CD14-positive monocyte (primary cell): ENCODE data around the gene DENND11. TPM values are rescaled to one million over a fixed set of nuclear protein-coding genes. Genes with fewer than 3 reads are reported as not detected.

Source experiments
- DNase-seq, 3 donors: peaks; one replicate each; pipeline ENCODE4 v3.0.0-alpha.2; 2011 to 2022
- H2AFZ ChIP-seq: 2 replicates; pipeline ENCODE4 v1.6.0; 2012; ENCODE audit warnings: mild to moderate bottlenecking, low read depth, low read length, inconsistent platforms; ENCODE audit not compliant: insufficient read depth, poor library complexity, severe bottlenecking
- H3K27ac ChIP-seq, 2 donors: 1 replicate in 1 of 2; 2 replicates in 1 of 2; pipeline ENCODE4 v1.5.1; 2012 to 2013; ENCODE audit warnings: low read length in 2 of 2, control low read depth in 1 of 2, inconsistent platforms in 1 of 2, low read depth in 1 of 2, mild to moderate bottlenecking in 1 of 2
- H3K27me3 ChIP-seq, 2 donors: one replicate each; pipeline versions ENCODE4 v1.6.0 to v1.6.1; 2011 to 2013; ENCODE audit warnings: low read length in 2 of 2; ENCODE audit not compliant: control insufficient read depth in 2 of 2, insufficient read depth in 2 of 2
- H3K36me3 ChIP-seq, 2 donors: replicated peaks in 1 of 2; 1 replicate in 1 of 2; 2 replicates in 1 of 2; pipeline versions ENCODE4 v1.5.1 to v1.6.1; 2012 to 2013; ENCODE audit warnings: low read length in 2 of 2, control low read depth in 1 of 2, inconsistent platforms in 1 of 2, mild to moderate bottlenecking in 1 of 2; ENCODE audit not compliant: insufficient read depth in 2 of 2, control insufficient read depth in 1 of 2
- H3K4me1 ChIP-seq, 2 donors: 1 replicate in 1 of 2; 2 replicates in 1 of 2; pipeline versions ENCODE4 v1.5.1 to v1.6.1; 2012 to 2013; ENCODE audit warnings: low read length in 2 of 2, control low read depth in 1 of 2, inconsistent platforms in 1 of 2, mild to moderate bottlenecking in 1 of 2, moderate library complexity in 1 of 2; ENCODE audit not compliant: insufficient read depth in 2 of 2, control insufficient read depth in 1 of 2
- H3K4me2 ChIP-seq: replicated peaks from 2 replicates; pipeline ENCODE3; 2012; ENCODE audit warnings: low read length, moderate library complexity, mild to moderate bottlenecking; ENCODE audit not compliant: poor library complexity, severe bottlenecking; ENCODE audit errors: extremely low read depth
- H3K4me3 ChIP-seq, 3 experiments: fragments of 200-600 bp in 1 of 3; sonication (generic) in 1 of 3; replicated peaks in 1 of 3; 1 replicate in 2 of 3; 2 replicates in 1 of 3; pipeline ENCODE4 v1.5.1; 2011 to 2013; ENCODE audit warnings: low read length in 3 of 3, mild to moderate bottlenecking in 3 of 3, control low read depth in 2 of 3, low read depth in 2 of 3, inconsistent platforms in 1 of 3, moderate library complexity in 1 of 3
- H3K79me2 ChIP-seq: 2 replicates; pipeline ENCODE4 v1.6.0; 2012; ENCODE audit warnings: mild to moderate bottlenecking, control low read depth, inconsistent platforms, low read length, moderate library complexity; ENCODE audit not compliant: insufficient read depth
- H3K9ac ChIP-seq: 2 replicates; pipeline ENCODE4 v1.6.0; 2017; ENCODE audit warnings: low read length, mild to moderate bottlenecking; ENCODE audit not compliant: insufficient read depth, poor library complexity, severe bottlenecking
- H3K9me3 ChIP-seq, 2 donors: replicated peaks in 1 of 2; 1 replicate in 1 of 2; 2 replicates in 1 of 2; pipeline versions ENCODE4 v1.5.1 to v1.6.1; 2012 to 2013; ENCODE audit warnings: low read length in 2 of 2, control low read depth in 1 of 2; ENCODE audit not compliant: control insufficient read depth in 1 of 2, insufficient read depth in 1 of 2
- H4K20me1 ChIP-seq: 2 replicates; pipeline ENCODE4 v1.6.0; 2012; ENCODE audit warnings: mild to moderate bottlenecking, low read length, control low read depth, moderate library complexity; ENCODE audit not compliant: insufficient read depth
- H3K27ac Mint-ChIP-seq, 7 donors: one replicate each; pipeline ENCODE4 v1.8.0; 2020; ENCODE audit warnings: mild to moderate bottlenecking in 7 of 7, mixed read lengths in 7 of 7, moderate library complexity in 6 of 7, inconsistent platforms in 2 of 7
- H3K27me3 Mint-ChIP-seq, 3 donors: one replicate each; pipeline ENCODE4 v1.8.0; 2021 to 2022; ENCODE audit warnings: low read depth in 3 of 3, mild to moderate bottlenecking in 3 of 3, mixed read lengths in 3 of 3, moderate library complexity in 3 of 3, inconsistent platforms in 1 of 3
- H3K36me3 Mint-ChIP-seq, 2 donors: one replicate each; pipeline ENCODE4 v1.8.0; 2020; ENCODE audit warnings: mixed read lengths in 2 of 2, inconsistent platforms in 1 of 2, mild to moderate bottlenecking in 1 of 2
- H3K4me1 Mint-ChIP-seq: one replicate; pipeline ENCODE4 v1.8.0; 2020; ENCODE audit warnings: mild to moderate bottlenecking, mixed read lengths
- H3K4me3 Mint-ChIP-seq, 2 donors: one replicate each; pipeline ENCODE4 v1.8.0; 2020; ENCODE audit warnings: mild to moderate bottlenecking in 2 of 2, mixed read lengths in 2 of 2, moderate library complexity in 1 of 2
- H3K9me3 Mint-ChIP-seq, 7 donors: one replicate each; pipeline ENCODE4 v1.8.0; 2020 to 2022; ENCODE audit warnings: mixed read lengths in 7 of 7, mild to moderate bottlenecking in 6 of 7, moderate library complexity in 6 of 7, inconsistent platforms in 2 of 7
- CTCF ChIP-seq: fragments of 200-600 bp; IDR thresholded peaks from one replicate; pipeline ENCODE4 v1.8.0; 2022; ENCODE audit warnings: antibody characterized with exemption, mild to moderate bottlenecking
- WGBS: methylation state at CpG from one replicate; pipeline ENCODE4 v1.1.5; 2013; ENCODE audit warnings: missing lambda C conversion rate; ENCODE audit not compliant: insufficient coverage; 5-methylcytosine and 5-hydroxymethylcytosine counted together
- intact Hi-C, 2 donors: fragments of 100-400 bp; cut with micrococcal nuclease; formaldehyde crosslinking; loops; one replicate each; pipeline versions ENCODE4 v1.15.0 to v1.15.1; 2023
- polyA plus RNA-seq, 3 donors: library from polyadenylated mRNA; depleted of rRNA in 1 of 3; unstranded in 2 of 3; stranded (reverse) in 1 of 3; fragments of 300-500 nt in 2 of 3; fragments of >200 nt in 1 of 3; fragmentation: Illumina TruSeq in 2 of 3; gene quantifications; 1 replicate in 2 of 3; 2 replicates in 1 of 3; pipeline ENCODE4 v1.2.3, GENCODE V29; 2012 to 2021

Gene DENND11
- polyA plus RNA-seq, 3 donors = 1.4 to 4.7 (median 1.9) TPM

- Histone ChIP-seq H2AFZ (no peak overlapping the region), H3K79me2 (no peaks in the 10 kb centered on the region), H3K27me3 (no peaks in the 10 kb centered on the region), H4K20me1 (no peaks in the 10 kb centered on the region), H3K4me1 (no peaks in the 10 kb centered on the region), H3K27ac (no peak overlapping the region), H3K4me2 (no peak overlapping the region), H3K36me3 (no peaks in the 10 kb centered on the region), H3K9ac (no peak overlapping the region), H3K4me3 (no peak overlapping the region), H3K9me3 (no peaks in the 10 kb centered on the region)
- no peaks in the 10 kb centered on the region for H3K4me1 Mint-ChIP-seq
- no peak overlapping the region for H3K27ac Mint-ChIP-seq
- DNase-seq = no peak
- WGBS = 100% methylated on average over 2 of the region's 6 CpGs
- no peaks in the 10 kb centered on the region for H3K36me3 Mint-ChIP-seq
- TF ChIP-seq CTCF = no peak
- H3K27me3 Mint-ChIP-seq = peaks cover 0 to 2% (median 1%) of the 10 kb centered on the region in 3 donors
- no peaks in the 10 kb centered on the region for H3K9me3 Mint-ChIP-seq
- no peak overlapping the region for H3K4me3 Mint-ChIP-seq
- intact Hi-C loops = no loop called here
Observed at GRCh38 chr7:141715794-141716689, 14.1 kb upstream of the DENND11 start.

- H3K9me3 ChIP-seq = no peaks in the 10 kb centered on the region
- H3K9ac ChIP-seq = no peak overlapping the region
- no peaks in the 10 kb centered on the region for H3K36me3 ChIP-seq
- no peak for TF ChIP-seq CTCF
- intact Hi-C loops = no loop called here
- H3K4me2 ChIP-seq = no peak overlapping the region
- no peak overlapping the region for H3K27ac ChIP-seq
- Mint-ChIP-seq H3K9me3 (no peaks in the 10 kb centered on the region), H3K36me3 (no peaks in the 10 kb centered on the region), H3K27ac (no peak overlapping the region), H3K27me3 (peaks cover 0 to 2% (median 1%) of the 10 kb centered on the region in 3 donors), H3K4me3 (no peak overlapping the region), H3K4me1 (no peaks in the 10 kb centered on the region)
- DNase-seq = no peak
- no peaks in the 10 kb centered on the region for H4K20me1 ChIP-seq
- H3K4me1 ChIP-seq = no peaks in the 10 kb centered on the region
- no peaks in the 10 kb centered on the region for H3K27me3 ChIP-seq
- H3K4me3 ChIP-seq = no peak overlapping the region
- no CpG with 5 or more reads among the region's 4 CpGs for WGBS
- H2AFZ ChIP-seq = no peak overlapping the region
- H3K79me2 ChIP-seq = no peaks in the 10 kb centered on the region
Observed at GRCh38 chr7:141715018-141715417, 13.1 kb upstream of the DENND11 start.
